ENCODE measurements around the gene SHMT2.

Gene SHMT2

GRCh38 chr12:57199191-57199590 lies 30.3 kb upstream of the SHMT2 start:
- no peak for DNase-seq

DNA sequence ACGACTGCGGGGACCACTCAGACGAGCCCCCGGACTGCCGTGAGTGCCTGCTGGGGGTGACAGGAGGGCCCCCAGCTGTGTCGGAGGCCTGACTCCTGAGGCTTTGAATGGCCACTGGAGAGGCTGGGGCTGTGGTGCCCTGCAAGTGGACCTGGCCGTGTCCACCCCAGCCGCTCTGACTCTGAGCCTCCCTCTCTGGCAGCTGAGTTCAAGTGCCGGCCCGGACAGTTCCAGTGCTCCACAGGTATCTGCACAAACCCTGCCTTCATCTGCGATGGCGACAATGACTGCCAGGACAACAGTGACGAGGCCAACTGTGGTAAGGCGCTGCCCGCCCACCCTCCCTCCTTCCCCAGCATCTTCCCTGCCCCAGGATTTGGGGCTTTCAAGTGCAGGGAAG lies 29.0 kb upstream of the SHMT2 start:
- DNase-seq: no peak

DNA sequence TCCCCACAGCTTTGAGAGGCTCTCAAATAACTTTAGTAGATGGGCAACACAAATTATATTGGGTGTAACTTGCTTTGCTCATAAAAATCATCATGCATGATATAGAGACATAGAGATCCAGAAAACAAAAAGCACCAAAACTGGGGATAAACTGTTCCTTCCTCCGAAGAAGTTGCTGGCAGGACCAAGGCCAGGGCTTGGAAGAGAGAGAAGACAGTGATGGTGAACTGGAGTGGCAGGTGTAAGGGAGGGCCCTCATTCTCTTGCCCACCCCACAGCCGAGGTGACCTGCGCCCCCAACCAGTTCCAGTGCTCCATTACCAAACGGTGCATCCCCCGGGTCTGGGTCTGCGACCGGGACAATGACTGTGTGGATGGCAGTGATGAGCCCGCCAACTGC lies 28.3 kb upstream of the SHMT2 start:
- no peak for DNase-seq

GRCh38 chr12:57201631-57202030 lies 27.9 kb upstream of the SHMT2 start:
- DNase-seq: no peak

GRCh38 chr12:57202321-57202720 lies 27.2 kb upstream of the SHMT2 start:
- no peak for DNase-seq

DNA sequence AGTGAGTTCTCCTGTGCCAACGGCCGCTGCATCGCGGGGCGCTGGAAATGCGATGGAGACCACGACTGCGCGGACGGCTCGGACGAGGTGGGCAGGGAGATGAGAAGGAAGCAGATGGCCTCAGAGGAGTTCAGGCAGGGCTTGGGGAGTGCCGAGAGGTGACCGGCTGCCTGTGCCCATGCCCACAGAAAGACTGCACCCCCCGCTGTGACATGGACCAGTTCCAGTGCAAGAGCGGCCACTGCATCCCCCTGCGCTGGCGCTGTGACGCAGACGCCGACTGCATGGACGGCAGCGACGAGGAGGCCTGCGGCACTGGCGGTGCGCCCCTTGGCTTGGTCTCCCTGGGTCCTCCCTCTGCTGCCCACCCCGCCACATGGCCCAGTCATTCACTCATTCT lies 26.3 kb upstream of the SHMT2 start:
- no peak for DNase-seq

DNA sequence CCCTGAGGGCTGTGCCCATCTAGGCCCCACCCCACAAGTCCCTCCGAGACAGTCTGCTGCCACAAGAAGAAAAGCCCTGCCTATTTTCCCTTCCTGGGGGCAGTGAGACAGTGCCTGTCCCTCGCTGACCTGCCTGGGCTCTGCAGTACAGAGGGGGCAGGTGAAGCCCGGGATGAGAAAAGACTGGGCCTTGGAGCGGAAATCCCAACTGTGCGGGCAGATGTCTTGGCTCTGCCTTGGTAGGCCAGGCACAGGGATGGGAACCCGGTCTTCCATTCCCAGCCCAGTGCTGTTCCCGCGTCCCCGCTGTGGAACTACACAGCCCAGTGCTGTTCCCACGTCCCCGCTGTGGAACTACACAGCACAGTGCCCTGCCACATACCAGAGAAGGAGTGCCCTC lies 25.7 kb upstream of the SHMT2 start:
- no peak for DNase-seq

DNA sequence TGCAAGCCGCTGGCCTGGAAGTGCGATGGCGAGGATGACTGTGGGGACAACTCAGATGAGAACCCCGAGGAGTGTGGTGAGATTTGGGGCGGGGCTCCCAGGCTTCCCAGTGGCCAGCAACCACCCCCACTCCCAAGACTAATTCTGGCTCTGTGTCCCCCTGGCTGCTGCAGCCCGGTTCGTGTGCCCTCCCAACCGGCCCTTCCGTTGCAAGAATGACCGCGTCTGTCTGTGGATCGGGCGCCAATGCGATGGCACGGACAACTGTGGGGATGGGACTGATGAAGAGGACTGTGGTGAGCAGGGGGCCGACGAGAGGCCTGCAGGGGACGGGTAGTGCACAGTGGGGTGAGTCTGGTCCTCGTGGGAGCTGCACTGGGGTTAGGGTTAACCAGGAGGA lies 25.1 kb upstream of the SHMT2 start:
- DNase-seq: no peak

DNA sequence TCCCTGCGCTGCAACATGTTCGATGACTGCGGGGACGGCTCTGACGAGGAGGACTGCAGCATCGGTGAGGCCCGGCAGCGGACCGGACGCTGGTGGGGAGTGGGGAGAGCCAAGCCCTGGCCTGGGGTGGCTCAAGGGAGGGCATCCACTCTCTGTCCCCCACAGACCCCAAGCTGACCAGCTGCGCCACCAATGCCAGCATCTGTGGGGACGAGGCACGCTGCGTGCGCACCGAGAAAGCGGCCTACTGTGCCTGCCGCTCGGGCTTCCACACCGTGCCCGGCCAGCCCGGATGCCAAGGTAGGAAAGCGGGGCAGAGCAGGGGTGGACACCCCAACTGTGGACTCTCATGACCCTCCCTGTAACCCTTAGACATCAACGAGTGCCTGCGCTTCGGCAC lies 24.3 kb upstream of the SHMT2 start:
- no peak for DNase-seq

GRCh38 chr12:57205931-57206330 lies 23.6 kb upstream of the SHMT2 start:
- no peak for DNase-seq

- DNase-seq: no peak
Observed at GRCh38 chr12:57207731-57208630, 21.5 kb upstream of the SHMT2 start.

DNA sequence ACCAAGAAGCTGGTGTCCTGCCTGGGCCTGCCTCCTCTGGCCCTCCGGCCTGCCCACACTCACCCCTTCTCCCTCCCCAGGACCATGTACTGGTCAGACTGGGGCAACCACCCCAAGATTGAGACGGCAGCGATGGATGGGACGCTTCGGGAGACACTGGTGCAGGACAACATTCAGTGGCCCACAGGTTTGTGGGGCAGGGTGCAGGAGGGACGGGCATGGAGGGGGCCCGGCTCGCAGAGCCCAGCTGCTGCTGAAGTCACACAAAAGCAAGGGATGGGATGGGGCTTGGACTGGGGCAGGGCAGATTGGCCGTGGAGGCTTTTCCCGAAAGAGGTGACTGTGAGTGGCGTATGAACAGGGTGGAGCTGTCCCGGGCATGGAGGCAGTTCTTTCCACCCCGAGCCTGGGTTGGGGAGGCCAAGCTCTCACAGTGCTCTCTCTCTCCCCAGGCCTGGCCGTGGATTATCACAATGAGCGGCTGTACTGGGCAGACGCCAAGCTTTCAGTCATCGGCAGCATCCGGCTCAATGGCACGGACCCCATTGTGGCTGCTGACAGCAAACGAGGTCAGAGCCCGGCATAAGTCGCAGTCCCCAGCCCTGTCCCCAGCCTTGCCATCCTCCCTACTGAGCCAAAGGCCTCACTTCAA lies 20.8 kb upstream of the SHMT2 start:
- DNase-seq: no peak

- no peak for DNase-seq
Observed at GRCh38 chr12:57209916-57210315, 19.6 kb upstream of the SHMT2 start.

GRCh38 chr12:57210461-57210860 lies 19.1 kb upstream of the SHMT2 start:
- DNase-seq: no peak

DNA sequence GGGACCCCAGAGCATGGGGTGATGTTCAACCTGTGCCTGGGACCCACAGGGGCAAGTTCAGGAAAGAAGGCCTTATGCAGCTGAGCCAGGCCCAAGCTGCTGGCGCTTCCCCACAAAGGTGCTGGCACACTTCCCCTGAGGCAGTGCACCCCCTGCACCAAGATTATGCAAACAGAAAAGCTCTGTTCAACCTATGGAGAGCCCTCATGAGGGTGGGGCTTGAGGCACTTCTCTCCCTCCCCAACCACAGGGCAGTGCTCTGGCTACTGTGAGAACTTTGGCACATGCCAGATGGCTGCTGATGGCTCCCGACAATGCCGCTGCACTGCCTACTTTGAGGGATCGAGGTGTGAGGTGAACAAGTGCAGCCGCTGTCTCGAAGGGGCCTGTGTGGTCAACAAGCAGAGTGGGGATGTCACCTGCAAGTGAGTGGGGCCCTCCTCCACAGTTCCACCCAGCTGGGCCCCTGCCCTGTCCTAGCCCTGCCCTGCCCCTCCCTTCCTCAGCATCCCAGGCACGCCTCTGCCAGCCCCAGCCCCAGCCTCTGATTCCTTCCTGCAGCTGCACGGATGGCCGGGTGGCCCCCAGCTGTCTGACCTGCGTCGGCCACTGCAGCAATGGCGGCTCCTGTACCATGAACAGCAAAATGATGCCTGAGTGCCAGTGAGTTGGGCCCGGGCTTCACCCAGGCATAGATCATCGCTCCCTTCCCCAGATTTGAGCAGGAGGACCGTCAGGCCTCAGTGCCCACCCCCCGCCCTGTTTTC lies 18.4 kb upstream of the SHMT2 start:
- no peak for DNase-seq

GRCh38 chr12:57211791-57212700 lies 17.5 kb upstream of the SHMT2 start:
- DNase-seq: no peak

DNA sequence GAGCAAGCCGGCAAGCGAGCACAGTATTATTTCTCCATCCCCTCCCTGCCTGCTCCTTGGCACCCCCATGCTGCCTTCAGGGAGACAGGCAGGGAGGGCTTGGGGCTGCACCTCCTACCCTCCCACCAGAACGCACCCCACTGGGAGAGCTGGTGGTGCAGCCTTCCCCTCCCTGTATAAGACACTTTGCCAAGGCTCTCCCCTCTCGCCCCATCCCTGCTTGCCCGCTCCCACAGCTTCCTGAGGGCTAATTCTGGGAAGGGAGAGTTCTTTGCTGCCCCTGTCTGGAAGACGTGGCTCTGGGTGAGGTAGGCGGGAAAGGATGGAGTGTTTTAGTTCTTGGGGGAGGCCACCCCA lies 16.8 kb upstream of the SHMT2 start:
- no peak for DNase-seq

- DNase-seq: peak; percentile 76
Observed at GRCh38 chr12:57213058-57213715, 16.3 kb upstream of the SHMT2 start.

DNA sequence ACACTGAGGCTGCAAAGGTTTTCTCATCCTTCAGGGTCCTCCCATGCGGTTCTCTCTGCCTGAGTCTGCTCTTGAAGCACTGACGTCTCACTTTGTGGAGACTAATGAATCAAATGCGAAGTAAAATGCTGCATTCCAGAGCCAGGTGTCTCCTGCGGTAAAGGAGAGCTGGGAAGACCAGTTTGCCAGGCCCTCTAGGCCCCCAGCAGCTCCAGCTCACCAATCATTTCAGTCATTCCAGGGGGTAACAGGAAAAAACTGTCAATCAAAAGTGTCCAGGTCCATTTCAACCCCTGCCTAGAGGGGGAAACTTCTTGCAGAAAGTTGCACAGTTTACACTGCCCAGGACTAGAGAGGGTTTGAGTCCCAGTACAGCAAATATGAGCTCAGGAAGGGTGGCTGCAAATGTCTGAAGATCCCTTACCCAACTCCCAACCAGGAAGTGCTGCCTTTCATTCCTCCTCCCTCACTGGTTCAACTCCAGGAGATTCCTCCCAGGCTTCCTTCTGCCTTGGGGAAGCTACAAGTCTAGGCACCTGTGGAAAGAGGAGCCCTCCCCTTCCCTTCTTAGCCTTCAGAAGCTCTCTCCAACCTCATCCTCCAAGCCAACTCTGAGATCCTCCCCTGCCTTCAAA lies 15.6 kb upstream of the SHMT2 start:
- DNase-seq: no peak

DNA sequence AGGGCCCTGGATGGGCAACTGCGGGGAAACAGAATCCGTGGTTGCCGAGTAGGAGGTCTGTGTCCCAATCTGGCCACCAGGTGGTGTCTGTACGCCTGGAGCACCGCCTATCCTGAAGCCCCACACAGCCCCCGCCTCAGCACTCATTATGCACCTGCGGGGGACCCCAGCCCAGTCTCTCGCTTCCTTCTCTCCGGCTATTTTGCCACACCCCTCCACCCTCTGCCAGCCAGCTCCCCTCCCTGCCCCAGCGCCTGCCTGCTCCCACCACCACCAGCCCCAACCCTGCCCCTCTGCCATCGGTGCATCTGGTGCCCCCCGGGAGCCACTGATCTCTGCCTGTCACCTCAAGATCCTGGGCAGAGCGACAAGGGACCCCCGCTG lies 15.1 kb upstream of the SHMT2 start:
- peak; percentile 47 for DNase-seq

GRCh38 chr12:57215065-57215464 lies 14.4 kb upstream of the SHMT2 start:
- no peak for DNase-seq

DNA sequence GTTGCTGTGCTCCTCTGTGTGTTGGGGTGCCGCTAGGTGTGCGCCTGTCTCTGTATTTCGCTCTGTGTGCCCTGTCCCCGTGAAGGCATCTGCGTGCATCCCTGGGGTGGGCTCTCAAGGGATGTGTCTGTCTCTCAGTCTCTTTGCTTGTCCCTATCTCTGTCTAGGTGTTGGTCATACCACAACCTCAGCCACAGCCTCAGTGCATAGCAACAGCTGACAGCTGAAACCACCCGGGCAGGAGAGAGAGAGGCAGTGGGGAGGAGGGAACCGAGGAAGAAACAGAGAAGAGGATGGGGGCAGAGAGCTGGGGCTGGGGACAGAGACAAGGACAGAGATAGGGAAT lies 13.9 kb upstream of the SHMT2 start:
- no peak for DNase-seq

Data from NCI-H1694 (cell line).